ENCODE results near the gene TTLL11.

TTLL11 gene

DNA sequence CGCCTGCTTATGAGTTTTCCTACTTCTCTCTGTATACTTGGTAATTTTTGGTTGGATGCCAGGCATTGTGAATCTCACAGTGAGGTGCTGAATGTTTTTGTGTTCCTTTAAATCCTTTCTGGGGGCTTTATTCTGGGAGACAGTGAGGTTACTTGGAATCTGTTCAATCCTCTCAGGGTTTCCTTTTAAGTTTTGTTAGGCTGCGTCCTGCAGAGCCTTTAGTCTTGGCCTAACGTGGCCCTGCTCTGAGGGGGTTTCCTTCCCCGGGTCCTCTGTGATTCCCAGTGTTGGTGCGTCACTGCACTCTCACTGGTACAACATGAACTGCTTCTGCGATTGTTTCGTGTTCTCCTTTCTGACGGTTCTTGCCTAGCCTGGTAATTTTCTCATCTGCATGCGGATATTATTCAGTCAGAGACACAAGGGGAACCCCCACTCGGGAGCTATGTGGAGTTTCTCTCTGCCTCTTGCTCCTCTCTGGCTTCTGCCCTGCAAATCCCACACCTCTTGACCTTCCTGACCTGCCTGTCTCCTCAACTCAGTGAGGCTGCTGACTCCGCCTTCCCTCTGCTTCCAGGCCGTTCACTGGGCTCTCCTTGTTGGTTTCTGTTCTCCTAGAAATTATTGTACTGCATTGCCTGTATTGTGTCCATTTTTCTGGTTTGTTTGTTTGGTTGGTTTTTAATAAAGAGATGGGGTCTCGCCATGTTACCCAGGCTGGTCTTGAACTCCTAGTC is 313.6 kb downstream of the TTLL11 start:
- H3K27ac ChIP-seq (ENCODE audit: low read depth, low read length): no peak overlapping the region
- TF ChIP-seq, protein P1, sequence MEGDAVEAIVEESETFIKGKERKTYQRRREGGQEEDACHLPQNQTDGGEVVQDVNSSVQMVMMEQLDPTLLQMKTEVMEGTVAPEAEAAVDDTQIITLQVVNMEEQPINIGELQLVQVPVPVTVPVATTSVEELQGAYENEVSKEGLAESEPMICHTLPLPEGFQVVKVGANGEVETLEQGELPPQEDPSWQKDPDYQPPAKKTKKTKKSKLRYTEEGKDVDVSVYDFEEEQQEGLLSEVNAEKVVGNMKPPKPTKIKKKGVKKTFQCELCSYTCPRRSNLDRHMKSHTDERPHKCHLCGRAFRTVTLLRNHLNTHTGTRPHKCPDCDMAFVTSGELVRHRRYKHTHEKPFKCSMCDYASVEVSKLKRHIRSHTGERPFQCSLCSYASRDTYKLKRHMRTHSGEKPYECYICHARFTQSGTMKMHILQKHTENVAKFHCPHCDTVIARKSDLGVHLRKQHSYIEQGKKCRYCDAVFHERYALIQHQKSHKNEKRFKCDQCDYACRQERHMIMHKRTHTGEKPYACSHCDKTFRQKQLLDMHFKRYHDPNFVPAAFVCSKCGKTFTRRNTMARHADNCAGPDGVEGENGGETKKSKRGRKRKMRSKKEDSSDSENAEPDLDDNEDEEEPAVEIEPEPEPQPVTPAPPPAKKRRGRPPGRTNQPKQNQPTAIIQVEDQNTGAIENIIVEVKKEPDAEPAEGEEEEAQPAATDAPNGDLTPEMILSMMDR (IDR thresholded peaks at IDR 0.05; ENCODE audit: low read depth, low read length, poor library complexity, severe bottlenecking): no peak
- TF ChIP-seq EZH2phosphoT487 (IDR thresholded peaks at IDR 0.05; ENCODE audit: borderline replicate concordance, low read length): no peak
- H3K27me3 ChIP-seq (ENCODE audit: control insufficient read depth, low read length): no peaks in the 10 kb centered on the region
- H4K20me1 ChIP-seq (ENCODE audit: control insufficient read depth, insufficient read depth, low read depth, low read length): no peaks in the 10 kb centered on the region
- no peaks in the 10 kb centered on the region for H3F3A ChIP-seq (ENCODE audit: control insufficient read depth, insufficient read depth)
- 0 out of 2 replicates have a peak, but pooled peaks cover 4% of the 10 kb centered on the region for H3K9me3 ChIP-seq (ENCODE audit: control insufficient read depth, insufficient read depth, low read length)
- H3K4me1 ChIP-seq (ENCODE audit: control insufficient read depth, low read length): peaks cover 6% of the 10 kb centered on the region; the same call in 1 of the 2 replicates
- no peaks in the 10 kb centered on the region for H3K9me2 ChIP-seq (replicated peaks; ENCODE audit: control insufficient read depth, low read length)
- no peak overlapping the region for H3K4me2 ChIP-seq (ENCODE audit: low read length)
- H3K79me2 ChIP-seq (ENCODE audit: control insufficient read depth, low read length): no peaks in the 10 kb centered on the region
- no peak overlapping the region for H3K4me3 ChIP-seq (ENCODE audit: low read length)
- H3K36me3 ChIP-seq (ENCODE audit: control insufficient read depth, low read length): no peaks in the 10 kb centered on the region

GRCh38 chr9:121778252-121779225 is 314.6 kb downstream of the TTLL11 start:
- no peaks in the 10 kb centered on the region for H3K4me1 ChIP-seq (ENCODE audit: control insufficient read depth, low read length)
- H3K4me2 ChIP-seq (ENCODE audit: low read length): no peak overlapping the region
- H3K27ac ChIP-seq (ENCODE audit: low read depth, low read length): no peak overlapping the region
- H3K79me2 ChIP-seq (ENCODE audit: control insufficient read depth, low read length): no peaks in the 10 kb centered on the region
- H3K4me3 ChIP-seq (ENCODE audit: low read length): no peak overlapping the region
- H3K27me3 ChIP-seq (ENCODE audit: control insufficient read depth, low read length): no peaks in the 10 kb centered on the region
- no peaks in the 10 kb centered on the region for H3F3A ChIP-seq (ENCODE audit: control insufficient read depth, insufficient read depth)
- H3K9me2 ChIP-seq (replicated peaks; ENCODE audit: control insufficient read depth, low read length): no peaks in the 10 kb centered on the region
- TF ChIP-seq, protein P1 (IDR thresholded peaks at IDR 0.05; ENCODE audit: low read depth, low read length, poor library complexity, severe bottlenecking): no peak
- no peak for TF ChIP-seq EZH2phosphoT487 (IDR thresholded peaks at IDR 0.05; ENCODE audit: borderline replicate concordance, low read length)
- H3K36me3 ChIP-seq (ENCODE audit: control insufficient read depth, low read length): no peaks in the 10 kb centered on the region
- no peaks in the 10 kb centered on the region for H4K20me1 ChIP-seq (ENCODE audit: control insufficient read depth, insufficient read depth, low read depth, low read length)
- 0 out of 2 replicates have a peak, but pooled peaks cover 4% of the 10 kb centered on the region for H3K9me3 ChIP-seq (ENCODE audit: control insufficient read depth, insufficient read depth, low read length)

GRCh38 chr9:121776739-121777637 is 316.1 kb downstream of the TTLL11 start:
- Histone ChIP-seq H3K9me3 (ENCODE audit: control insufficient read depth, insufficient read depth, low read length) (0 out of 2 replicates have a peak, but pooled peaks cover 4% of the 10 kb centered on the region), H3K79me2 (ENCODE audit: control insufficient read depth, low read length) (no peaks in the 10 kb centered on the region), H3K27me3 (ENCODE audit: control insufficient read depth, low read length) (no peaks in the 10 kb centered on the region), H3K4me2 (ENCODE audit: low read length) (no peak overlapping the region), H3F3A (ENCODE audit: control insufficient read depth, insufficient read depth) (no peaks in the 10 kb centered on the region), H3K4me1 (ENCODE audit: control insufficient read depth, low read length) (no peaks in the 10 kb centered on the region), H4K20me1 (ENCODE audit: control insufficient read depth, insufficient read depth, low read depth, low read length) (no peaks in the 10 kb centered on the region), H3K4me3 (ENCODE audit: low read length) (no peak overlapping the region), H3K36me3 (ENCODE audit: control insufficient read depth, low read length) (no peaks in the 10 kb centered on the region), H3K27ac (ENCODE audit: low read depth, low read length) (no peak overlapping the region), H3K9me2 (replicated peaks; ENCODE audit: control insufficient read depth, low read length) (no peaks in the 10 kb centered on the region)
- TF ChIP-seq, protein P1 (IDR thresholded peaks at IDR 0.05; ENCODE audit: low read depth, low read length, poor library complexity, severe bottlenecking): no peak
- TF ChIP-seq EZH2phosphoT487 (IDR thresholded peaks at IDR 0.05; ENCODE audit: borderline replicate concordance, low read length): no peak

Measured in DOHH2 (cell line).